ENCODE results near the gene CREB1. TPM values are rescaled to one million over a fixed set of nuclear protein-coding genes. Genes with fewer than 3 reads are reported as not detected.
A peak's percentile ranks its signal among the peaks of the same experiment; 100 is the strongest.
"Not testable (repeated sequence)": the region's sequence is repeated elsewhere in the genome, so short reads cannot be mapped to it uniquely, and the experiment has no call there.

Gene CREB1
- total RNA-seq, 6 experiments from 2014 or later = 10.1 to 22.6 (median 16.8) TPM

- Histone ChIP-seq H3K4me1 (peaks cover 0 to 12% (median 3%) of the 10 kb centered on the region in 4 donors), H3K27ac (no peak overlapping the region), H3K36me3 (no peaks in the 10 kb centered on the region), H3K4me3 (no peak overlapping the region), H3K9me3 (no peaks in the 10 kb centered on the region), H3K27me3 (no peaks in the 10 kb centered on the region)
- 84% methylated on average over 3 of the region's 4 CpGs for WGBS (ENCODE audit: insufficient coverage, low coverage, low lambda C conversion rate, missing lambda C conversion rate)
- ATAC-seq = no peak
- intact Hi-C loops (cut with DNase I) = loop anchor here in 1 of 2 donors (10.0 kb wide), 2 partner anchors 64 to 106 kb away; partner anchors contain the start of gene CREB1
- TF ChIP-seq POLR2A (IDR thresholded peaks at IDR 0.05) (no peak), CTCF (IDR thresholded peaks at IDR 0.05) (no peak)
- no peak for DNase-seq
These were observed 100.7 kb downstream of the CREB1 start for GRCh38 chr2:207630491-207630890.

- peak overlapping the region in 1 of 3 donors; percentile 58 for H3K27ac ChIP-seq
- H3K9me3 ChIP-seq = no peaks in the 10 kb centered on the region
- DNase-seq (no peak), ATAC-seq (peak; percentile 72 to 92 (median 89))
- no peaks in the 10 kb centered on the region for H3K27me3 ChIP-seq
- peaks cover 0 to 12% (median 3%) of the 10 kb centered on the region in 4 donors for H3K4me1 ChIP-seq
- no peaks in the 10 kb centered on the region for H3K36me3 ChIP-seq
- H3K4me3 ChIP-seq = no peak overlapping the region
- no peak for TF ChIP-seq CTCF (IDR thresholded peaks at IDR 0.05)
- no peak for TF ChIP-seq POLR2A (IDR thresholded peaks at IDR 0.05)
- 39% methylated on average over 8 of the region's 8 CpGs for WGBS (ENCODE audit: insufficient coverage, low coverage, low lambda C conversion rate, missing lambda C conversion rate)
- intact Hi-C loops (cut with DNase I) = loop anchor here in 1 of 2 donors (10.0 kb wide), 2 partner anchors 62 to 108 kb away; partner anchors contain the start of gene CREB1
These were observed 103.1 kb downstream of the CREB1 start for GRCh38 chr2:207632575-207633493.

- no peaks in the 10 kb centered on the region for H3K9me3 ChIP-seq
- no peak overlapping the region for H3K27ac ChIP-seq
- WGBS (ENCODE audit: insufficient coverage, low coverage, low lambda C conversion rate, missing lambda C conversion rate) = 83% methylated on average over 3 of the region's 3 CpGs
- H3K4me1 ChIP-seq = peaks cover 0 to 12% (median 3%) of the 10 kb centered on the region in 4 donors
- TF ChIP-seq CTCF (IDR thresholded peaks at IDR 0.05) (no peak), POLR2A (IDR thresholded peaks at IDR 0.05) (no peak)
- DNase-seq (no peak), ATAC-seq (no peak)
- no peaks in the 10 kb centered on the region for H3K27me3 ChIP-seq
- H3K36me3 ChIP-seq = no peaks in the 10 kb centered on the region
- no peak overlapping the region for H3K4me3 ChIP-seq
- intact Hi-C loops (cut with DNase I) = loop anchor here in 1 of 2 donors (10.0 kb wide), 2 partner anchors 61 to 109 kb away; partner anchors contain the start of gene CREB1
These were observed 103.9 kb downstream of the CREB1 start for GRCh38 chr2:207633686-207634085.

GRCh38 chr2:207635468-207636200, 105.9 kb downstream of the CREB1 start:
- H3K27me3 ChIP-seq = no peaks in the 10 kb centered on the region
- no peaks in the 10 kb centered on the region for H3K36me3 ChIP-seq
- no peak for DNase-seq
- no peak overlapping the region for H3K4me3 ChIP-seq
- no peak overlapping the region for H3K27ac ChIP-seq
- no peaks in the 10 kb centered on the region for H3K9me3 ChIP-seq
- intact Hi-C loops (cut with DNase I) = loop anchor here in 1 of 2 donors (10.0 kb wide), 2 partner anchors 59 to 111 kb away; partner anchors contain the start of gene CREB1
- TF ChIP-seq CTCF (IDR thresholded peaks at IDR 0.05) = no peak
- no peak for TF ChIP-seq POLR2A (IDR thresholded peaks at IDR 0.05)
- ATAC-seq = no peak
- peaks cover 0 to 12% (median 3%) of the 10 kb centered on the region in 4 donors for H3K4me1 ChIP-seq
- WGBS (ENCODE audit: insufficient coverage, low coverage, low lambda C conversion rate, missing lambda C conversion rate) = 67% methylated on average over 6 of the region's 11 CpGs

GRCh38 chr2:207639288-207639687, 109.5 kb downstream of the CREB1 start:
- H3K36me3 ChIP-seq, ATAC-seq, DNase-seq, H3K4me1 ChIP-seq, H3K4me3 ChIP-seq, H3K9me3 ChIP-seq, H3K27me3 ChIP-seq, H3K27ac ChIP-seq: not testable (repeated sequence)
- intact Hi-C loops (cut with DNase I) = loop anchor here in 1 of 2 donors (10.0 kb wide), 2 partner anchors 56 to 114 kb away; partner anchors contain the start of gene CREB1
- WGBS (ENCODE audit: insufficient coverage, low coverage, low lambda C conversion rate, missing lambda C conversion rate) = 77% methylated on average over 3 of the region's 3 CpGs
